T-helper 2 cell treated with Interferon-gamma antibody and Interleukin-4, amounts not matched to agents 5 μg/mL and 100 μg/mL, for 36 hours (primary cell): ENCODE measurements around the gene DROSHA.
A peak's percentile ranks its signal among the peaks of the same experiment; 100 is the strongest.
"Not testable (repeated sequence)": the region's sequence is repeated elsewhere in the genome, so short reads cannot be mapped to it uniquely, and the experiment has no call there.

ENCODE experiments used
- DNase-seq: peaks from one replicate; pipeline ENCODE4 v3.0.0; 2021; ENCODE audit warnings: low spot score
- H3K27ac Mint-ChIP-seq: one replicate; pipeline ENCODE4 v1.8.0; 2021; ENCODE audit warnings: mild to moderate bottlenecking, mixed read lengths
- H3K27me3 Mint-ChIP-seq: one replicate; pipeline ENCODE4 v1.8.0; 2021; ENCODE audit warnings: low read depth, mixed read lengths
- H3K36me3 Mint-ChIP-seq: one replicate; pipeline ENCODE4 v1.8.0; 2021; ENCODE audit warnings: low read depth, mixed read lengths
- H3K4me1 Mint-ChIP-seq: one replicate; pipeline ENCODE4 v1.8.0; 2021; ENCODE audit warnings: low read depth, mixed read lengths
- H3K4me3 Mint-ChIP-seq: one replicate; pipeline ENCODE4 v1.8.0; 2022; ENCODE audit warnings: mild to moderate bottlenecking, moderate library complexity, mixed read lengths
- H3K9me3 Mint-ChIP-seq: one replicate; pipeline ENCODE4 v1.8.0; 2021; ENCODE audit warnings: mixed read lengths

Gene DROSHA

GRCh38 chr5:31531888-31532547, at the start of gene DROSHA, which contains the start of gene C5orf22:
Gene DROSHA (minus strand): TSS chr5:31532093. CDS start chr5:31529059, 3,034 bp downstream.
Gene C5orf22 (plus strand): TSS chr5:31532301. CDS start chr5:31532393, 92 bp downstream.
- H3K27ac Mint-ChIP-seq: peak within 1 kb of the TSS; percentile 85
- no peaks in the 10 kb centered on the region for H3K27me3 Mint-ChIP-seq
- H3K9me3 Mint-ChIP-seq: no peaks in the 10 kb centered on the region
- DNase-seq: peak; percentile 94
- H3K4me1 Mint-ChIP-seq: peaks cover 35% of the 10 kb centered on the region
- H3K36me3 Mint-ChIP-seq: peaks cover 57% of the 10 kb centered on the region
- peak within 1 kb of the TSS; percentile 94 for H3K4me3 Mint-ChIP-seq

GRCh38 chr5:31579558-31579957, 47.7 kb upstream of the DROSHA start:
- no peaks in the 10 kb centered on the region for H3K36me3 Mint-ChIP-seq
- no peak overlapping the region for H3K4me3 Mint-ChIP-seq
- no peak overlapping the region for H3K27ac Mint-ChIP-seq

GRCh38 chr5:31577438-31577837, 45.5 kb upstream of the DROSHA start:
- Mint-ChIP-seq H3K36me3 (no peaks in the 10 kb centered on the region), H3K4me3 (no peak overlapping the region), H3K4me1 (peaks cover 11% of the 10 kb centered on the region), H3K27me3 (peaks cover 7% of the 10 kb centered on the region), H3K27ac (no peak overlapping the region), H3K9me3 (no peaks in the 10 kb centered on the region)
- no peak for DNase-seq

More at GRCh38 chr5:31579558-31579957, 47.7 kb upstream of the DROSHA start:
- peaks cover 12% of the 10 kb centered on the region for H3K27me3 Mint-ChIP-seq
- H3K4me1 Mint-ChIP-seq: peaks cover 6% of the 10 kb centered on the region
- H3K9me3 Mint-ChIP-seq: no peaks in the 10 kb centered on the region
- DNase-seq: no peak

GRCh38 chr5:31574772-31575171, 42.9 kb upstream of the DROSHA start:
- DNase-seq: no peak
- H3K36me3 Mint-ChIP-seq: no peaks in the 10 kb centered on the region
- H3K4me3 Mint-ChIP-seq: no peak overlapping the region
- peaks cover 3% of the 10 kb centered on the region for H3K27me3 Mint-ChIP-seq
- peak overlapping the region; percentile 55 for H3K27ac Mint-ChIP-seq
- H3K9me3 Mint-ChIP-seq: no peaks in the 10 kb centered on the region
- H3K4me1 Mint-ChIP-seq: peaks cover 11% of the 10 kb centered on the region

GRCh38 chr5:31573494-31574142, 41.7 kb upstream of the DROSHA start:
- H3K27ac Mint-ChIP-seq: no peak overlapping the region
- H3K4me1 Mint-ChIP-seq: peaks cover 11% of the 10 kb centered on the region
- H3K36me3 Mint-ChIP-seq: no peaks in the 10 kb centered on the region
- H3K4me3 Mint-ChIP-seq: no peak overlapping the region
- no peak for DNase-seq
- H3K9me3 Mint-ChIP-seq: no peaks in the 10 kb centered on the region
- H3K27me3 Mint-ChIP-seq: peaks cover 3% of the 10 kb centered on the region

- Mint-ChIP-seq H3K4me1 (peaks cover 2% of the 10 kb centered on the region), H3K27me3 (no peaks in the 10 kb centered on the region), H3K36me3 (no peaks in the 10 kb centered on the region), H3K4me3 (no peak overlapping the region), H3K9me3 (peaks cover 26% of the 10 kb centered on the region), H3K27ac (no peak overlapping the region)
- no peak for DNase-seq
Measured at GRCh38 chr5:31569068-31569467, 37.2 kb upstream of the DROSHA start.

GRCh38 chr5:31568302-31568835, 36.5 kb upstream of the DROSHA start:
- Mint-ChIP-seq H3K4me3 (no peak overlapping the region), H3K27me3 (no peaks in the 10 kb centered on the region), H3K4me1 (no peaks in the 10 kb centered on the region), H3K36me3 (no peaks in the 10 kb centered on the region), H3K27ac (no peak overlapping the region), H3K9me3 (peaks cover 27% of the 10 kb centered on the region)
- DNase-seq: no peak

- not testable (repeated sequence) for H3K27me3 Mint-ChIP-seq, H3K4me3 Mint-ChIP-seq, DNase-seq, H3K36me3 Mint-ChIP-seq, H3K4me1 Mint-ChIP-seq, H3K27ac Mint-ChIP-seq
- H3K9me3 Mint-ChIP-seq: peaks cover 27% of the 10 kb centered on the region
Measured at GRCh38 chr5:31566362-31566761, 34.5 kb upstream of the DROSHA start.

- H3K27me3 Mint-ChIP-seq: no peaks in the 10 kb centered on the region
- H3K4me3 Mint-ChIP-seq: no peak overlapping the region
Measured at GRCh38 chr5:31563216-31563615, 31.3 kb upstream of the DROSHA start.

GRCh38 chr5:31561946-31562345, 30.1 kb upstream of the DROSHA start:
- Mint-ChIP-seq H3K27me3 (no peaks in the 10 kb centered on the region), H3K27ac (no peak overlapping the region), H3K9me3 (peaks cover 27% of the 10 kb centered on the region), H3K4me1 (no peaks in the 10 kb centered on the region), H3K36me3 (peaks cover 6% of the 10 kb centered on the region), H3K4me3 (no peak overlapping the region)
- DNase-seq: no peak

More at GRCh38 chr5:31563216-31563615, 31.3 kb upstream of the DROSHA start:
- Mint-ChIP-seq H3K4me1 (no peaks in the 10 kb centered on the region), H3K36me3 (peaks cover 1% of the 10 kb centered on the region), H3K27ac (no peak overlapping the region), H3K9me3 (peaks cover 27% of the 10 kb centered on the region)
- no peak for DNase-seq

- DNase-seq: no peak
- no peak overlapping the region for H3K27ac Mint-ChIP-seq
- H3K27me3 Mint-ChIP-seq: no peaks in the 10 kb centered on the region
- H3K4me3 Mint-ChIP-seq: no peak overlapping the region
- no peaks in the 10 kb centered on the region for H3K4me1 Mint-ChIP-seq
- H3K9me3 Mint-ChIP-seq: peaks cover 15% of the 10 kb centered on the region
- peaks cover 20% of the 10 kb centered on the region for H3K36me3 Mint-ChIP-seq
Measured at GRCh38 chr5:31559942-31560341, 28.0 kb upstream of the DROSHA start.

- Mint-ChIP-seq H3K4me1 (peaks cover 3% of the 10 kb centered on the region), H3K27me3 (no peaks in the 10 kb centered on the region), H3K36me3 (peaks cover 46% of the 10 kb centered on the region), H3K4me3 (no peak overlapping the region), H3K27ac (no peak overlapping the region), H3K9me3 (peaks cover 5% of the 10 kb centered on the region)
- DNase-seq: no peak
Measured at GRCh38 chr5:31556461-31556860, 24.6 kb upstream of the DROSHA start.

GRCh38 chr5:31554552-31554951, 22.7 kb upstream of the DROSHA start:
- Mint-ChIP-seq H3K27me3 (no peaks in the 10 kb centered on the region), H3K27ac (no peak overlapping the region), H3K36me3 (peaks cover 54% of the 10 kb centered on the region), H3K4me1 (peaks cover 3% of the 10 kb centered on the region), H3K4me3 (no peak overlapping the region), H3K9me3 (peaks cover 5% of the 10 kb centered on the region)
- DNase-seq: no peak

GRCh38 chr5:31553863-31554262, 22.0 kb upstream of the DROSHA start:
- no peak for DNase-seq
- Mint-ChIP-seq H3K9me3 (peaks cover 5% of the 10 kb centered on the region), H3K36me3 (peaks cover 59% of the 10 kb centered on the region), H3K27ac (no peak overlapping the region), H3K4me1 (peaks cover 3% of the 10 kb centered on the region), H3K27me3 (no peaks in the 10 kb centered on the region), H3K4me3 (no peak overlapping the region)
